Measurements from ENCODE around the gene RAVER2. TPM values are rescaled to one million over a fixed set of nuclear protein-coding genes. Genes with fewer than 3 reads are reported as not detected.
A peak's percentile ranks its signal among the peaks of the same experiment; 100 is the strongest.
"Not testable (repeated sequence)": the region's sequence is repeated elsewhere in the genome, so short reads cannot be mapped to it uniquely, and the experiment has no call there.

Gene RAVER2
- total RNA-seq, 1 donor from 2014 or later, result 12.8 TPM

DNA sequence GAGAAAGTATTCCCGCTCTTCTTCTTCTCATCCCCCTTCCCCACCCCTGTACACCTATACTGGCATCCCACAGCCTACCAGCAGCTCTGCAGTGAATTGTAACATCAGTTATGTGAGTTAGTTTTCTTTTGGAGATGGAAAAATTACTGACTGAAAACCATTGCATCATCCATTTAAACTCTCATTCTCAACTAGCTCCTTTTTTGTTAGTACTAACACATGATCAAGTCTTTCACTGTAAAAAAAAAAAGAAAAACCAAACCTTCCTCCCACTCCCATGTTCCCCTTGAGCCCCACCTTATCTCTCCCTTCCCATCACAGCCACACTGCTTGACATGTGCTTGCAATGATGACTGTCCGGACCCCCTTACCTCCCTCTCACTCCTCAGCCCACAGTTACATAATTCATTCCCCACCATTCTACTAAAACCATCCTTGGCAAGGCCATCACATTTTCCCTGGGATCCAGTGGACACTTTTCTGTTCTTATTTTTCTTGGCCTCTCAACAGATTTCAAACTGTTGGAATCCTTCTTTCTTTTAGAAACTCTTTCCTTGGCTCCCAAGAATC, 23.2 kb upstream of the RAVER2 start:
- TF ChIP-seq, protein P1, sequence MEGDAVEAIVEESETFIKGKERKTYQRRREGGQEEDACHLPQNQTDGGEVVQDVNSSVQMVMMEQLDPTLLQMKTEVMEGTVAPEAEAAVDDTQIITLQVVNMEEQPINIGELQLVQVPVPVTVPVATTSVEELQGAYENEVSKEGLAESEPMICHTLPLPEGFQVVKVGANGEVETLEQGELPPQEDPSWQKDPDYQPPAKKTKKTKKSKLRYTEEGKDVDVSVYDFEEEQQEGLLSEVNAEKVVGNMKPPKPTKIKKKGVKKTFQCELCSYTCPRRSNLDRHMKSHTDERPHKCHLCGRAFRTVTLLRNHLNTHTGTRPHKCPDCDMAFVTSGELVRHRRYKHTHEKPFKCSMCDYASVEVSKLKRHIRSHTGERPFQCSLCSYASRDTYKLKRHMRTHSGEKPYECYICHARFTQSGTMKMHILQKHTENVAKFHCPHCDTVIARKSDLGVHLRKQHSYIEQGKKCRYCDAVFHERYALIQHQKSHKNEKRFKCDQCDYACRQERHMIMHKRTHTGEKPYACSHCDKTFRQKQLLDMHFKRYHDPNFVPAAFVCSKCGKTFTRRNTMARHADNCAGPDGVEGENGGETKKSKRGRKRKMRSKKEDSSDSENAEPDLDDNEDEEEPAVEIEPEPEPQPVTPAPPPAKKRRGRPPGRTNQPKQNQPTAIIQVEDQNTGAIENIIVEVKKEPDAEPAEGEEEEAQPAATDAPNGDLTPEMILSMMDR (IDR thresholded peaks at IDR 0.05), result no peak
- Histone ChIP-seq H3K36me3 (no peaks in the 10 kb centered on the region), H3K27me3 (no peaks in the 10 kb centered on the region), H3K27ac (no peak overlapping the region), H3K4me1 (no peaks in the 10 kb centered on the region), H3K4me3 (no peak overlapping the region), H3K9me3 (no peaks in the 10 kb centered on the region)
- no peak for ATAC-seq
- DNase-seq, result no peak
- intact Hi-C loops (cut with DNase I), result no loop called here

DNA sequence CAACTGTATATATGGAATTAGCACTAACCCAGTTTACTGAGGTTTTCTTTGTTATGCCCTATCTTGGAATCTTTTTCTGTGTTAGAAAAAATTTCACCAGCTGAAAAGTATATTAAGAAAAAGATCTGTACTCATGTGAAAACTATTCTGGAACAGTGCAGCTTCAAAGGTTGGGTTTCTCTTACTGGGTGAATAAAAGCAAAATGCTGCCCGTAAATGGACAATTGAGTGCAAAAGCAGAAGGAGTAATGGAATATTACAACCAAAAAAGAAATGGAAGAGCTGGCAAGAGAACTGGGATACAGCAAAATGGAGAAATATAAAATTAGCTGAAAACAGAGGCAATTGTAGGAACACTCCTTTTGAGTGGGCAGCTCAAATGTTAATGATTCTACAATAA, 17.0 kb upstream of the RAVER2 start:
- intact Hi-C loops (cut with DNase I), result no loop called here
- DNase-seq (no peak), ATAC-seq (no peak)
- no peak overlapping the region for H3K4me3 ChIP-seq
- TF ChIP-seq, protein P1 (IDR thresholded peaks at IDR 0.05), result no peak
- no peaks in the 10 kb centered on the region for H3K4me1 ChIP-seq
- H3K9me3 ChIP-seq, result no peaks in the 10 kb centered on the region
- H3K36me3 ChIP-seq, result no peaks in the 10 kb centered on the region
- H3K27ac ChIP-seq, result no peak overlapping the region
- H3K27me3 ChIP-seq, result no peaks in the 10 kb centered on the region

DNA sequence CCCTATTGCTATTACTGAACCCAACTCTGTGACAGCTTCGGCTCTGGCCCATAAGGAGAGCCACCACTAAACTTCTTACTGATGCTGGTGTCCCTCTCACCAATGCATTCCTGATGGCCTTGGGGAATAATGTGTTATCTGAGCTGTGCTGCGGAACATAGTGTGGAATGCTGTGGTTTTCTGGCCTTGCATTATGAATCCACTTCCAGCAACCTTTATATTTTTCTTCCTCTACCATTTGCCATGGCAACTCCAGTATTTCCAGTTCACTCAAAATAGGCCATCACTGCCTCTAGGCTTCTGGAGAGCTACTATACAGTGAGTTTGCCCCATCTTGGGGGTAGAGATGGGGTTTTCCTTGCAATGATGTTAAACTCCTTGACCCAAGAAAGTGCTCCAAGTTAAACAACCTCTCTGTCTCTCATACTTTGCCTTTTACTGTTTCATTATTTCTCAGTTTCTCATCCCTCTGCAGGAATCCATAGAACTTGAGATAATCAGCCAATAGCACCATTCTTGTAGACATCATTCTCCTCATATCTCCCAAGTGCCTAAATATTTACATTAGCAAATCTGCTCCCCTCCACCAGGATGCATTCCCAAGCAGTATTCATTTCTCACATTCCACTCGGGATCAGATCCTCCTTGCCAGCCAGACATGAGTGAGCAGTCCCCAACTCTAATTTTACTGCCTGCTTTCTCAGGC, 11.1 kb upstream of the RAVER2 start:
- H3K27me3 ChIP-seq, result no peaks in the 10 kb centered on the region
- H3K4me1 ChIP-seq, result no peaks in the 10 kb centered on the region
- intact Hi-C loops (cut with DNase I), result no loop called here
- DNase-seq, result no peak
- H3K4me3 ChIP-seq, result no peak overlapping the region
- TF ChIP-seq, protein P1 (IDR thresholded peaks at IDR 0.05), result no peak
- H3K27ac ChIP-seq, result no peak overlapping the region
- H3K36me3 ChIP-seq, result no peaks in the 10 kb centered on the region
- ATAC-seq, result no peak
- no peaks in the 10 kb centered on the region for H3K9me3 ChIP-seq

- no peak overlapping the region for H3K4me3 ChIP-seq
- H3K27ac ChIP-seq, result no peak overlapping the region
- no peak for ATAC-seq
These were observed 10.6 kb upstream of the RAVER2 start for GRCh38 chr1:64734287-64734652.

DNA sequence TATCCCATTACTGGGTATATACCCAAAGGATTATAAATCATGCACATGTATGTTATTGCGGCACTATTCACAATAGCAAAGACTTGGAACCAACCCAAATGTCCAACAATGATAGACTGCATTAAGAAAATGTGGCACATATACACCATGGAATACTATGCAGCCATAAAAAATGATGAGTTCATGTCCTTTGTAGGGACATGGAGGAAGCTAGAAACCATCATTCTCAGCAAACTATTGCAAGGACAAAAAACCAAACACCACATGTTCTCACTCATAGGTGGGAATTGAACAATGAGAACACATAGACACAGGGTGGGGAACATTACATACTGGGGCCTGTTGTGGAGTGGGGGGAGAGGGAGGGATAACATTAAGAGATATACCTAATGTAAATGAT, 4.2 kb upstream of the RAVER2 start:
- H3K36me3 ChIP-seq; H3K9me3 ChIP-seq; intact Hi-C loops (cut with DNase I); H3K27me3 ChIP-seq; DNase-seq; H3K4me3 ChIP-seq; H3K27ac ChIP-seq; ATAC-seq; H3K4me1 ChIP-seq: not testable (repeated sequence)

More at GRCh38 chr1:64734287-64734652, 10.6 kb upstream of the RAVER2 start:
- Histone ChIP-seq H3K27me3 (no peaks in the 10 kb centered on the region), H3K36me3 (no peaks in the 10 kb centered on the region), H3K4me1 (no peaks in the 10 kb centered on the region), H3K9me3 (no peaks in the 10 kb centered on the region)
- TF ChIP-seq, protein P1 (IDR thresholded peaks at IDR 0.05), result no peak
- intact Hi-C loops (cut with DNase I), result no loop called here
- DNase-seq, result no peak

DNA sequence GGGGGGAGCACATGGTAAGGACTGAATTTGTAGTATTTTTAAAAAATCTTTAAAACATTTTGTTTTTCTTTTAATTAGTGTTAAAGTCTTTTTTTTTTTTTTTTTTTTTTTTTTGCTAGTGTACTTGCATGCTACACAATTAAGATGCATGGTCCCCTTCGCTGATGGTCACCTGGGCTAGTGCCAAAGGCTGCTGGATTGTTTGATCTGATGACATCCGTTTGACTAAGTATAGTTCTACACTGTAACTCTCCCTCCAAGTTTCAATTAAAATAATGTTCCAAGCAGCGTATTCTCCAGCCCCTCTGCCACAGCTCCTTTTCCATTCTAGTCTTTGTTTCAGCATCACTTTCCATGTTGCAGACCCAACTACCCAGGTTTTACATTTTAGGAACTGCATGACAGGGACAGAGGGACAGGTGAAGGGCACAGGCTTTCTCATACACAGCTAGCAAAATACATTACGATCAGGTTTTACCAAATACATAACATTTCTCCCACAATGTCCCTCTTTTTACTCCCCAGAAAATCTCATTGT, 852 bp upstream of the RAVER2 start:
- no peak for DNase-seq
- intact Hi-C loops (cut with DNase I), result no loop called here
- H3K9me3 ChIP-seq, result no peaks in the 10 kb centered on the region
- peak overlapping the region; percentile 82 for H3K4me3 ChIP-seq
- H3K36me3 ChIP-seq, result no peaks in the 10 kb centered on the region
- TF ChIP-seq, protein P1 (IDR thresholded peaks at IDR 0.05), result no peak
- H3K27me3 ChIP-seq, result no peaks in the 10 kb centered on the region
- H3K4me1 ChIP-seq, result peaks cover 18% of the 10 kb centered on the region
- ATAC-seq, result no peak
- H3K27ac ChIP-seq, result peak overlapping the region; percentile 39
